Right lobe of liver (tissue), 6 donors: ENCODE results near the gene HCN4. TPM values are rescaled to one million over a fixed set of nuclear protein-coding genes. Genes with fewer than 3 reads are reported as not detected.
A peak's percentile ranks its signal among the peaks of the same experiment; 100 is the strongest.
"Not testable (repeated sequence)": the region's sequence is repeated elsewhere in the genome, so short reads cannot be mapped to it uniquely, and the experiment has no call there.

Source experiments
- ATAC-seq, 4 donors: fragments of 200-7000 bp; cut with Tn5 transposase; one replicate each; pipeline ENCODE4 v1.9.1; 2020; ENCODE audit warnings: mild to moderate bottlenecking in 4 of 4, moderate library complexity in 4 of 4
- DNase-seq, 3 donors: peaks; one replicate each; pipeline ENCODE4 v3.0.0-alpha.2; 2020
- H3K27ac ChIP-seq, 3 donors: fragments of 200-600 bp; one replicate each; pipeline ENCODE4 v1.8.0; 2022
- H3K27me3 ChIP-seq, 2 donors: fragments of 200-600 bp; one replicate each; pipeline ENCODE4 v1.8.0; 2022
- H3K36me3 ChIP-seq, 4 donors: fragments of 200-600 bp; sonication (generic) in 1 of 4; one replicate each; pipeline versions ENCODE4 v1.5.1 to v1.8.0; 2017 to 2022; ENCODE audit warnings: control low read depth in 1 of 4
- H3K4me1 ChIP-seq, 4 donors: fragments of 200-600 bp; sonication (generic) in 1 of 4; one replicate each; pipeline versions ENCODE4 v1.5.1 to v1.8.0; 2017 to 2022; ENCODE audit warnings: control low read depth in 1 of 4
- H3K4me3 ChIP-seq, 3 donors: fragments of 200-600 bp; one replicate each; pipeline ENCODE4 v1.8.0; 2022
- H3K9me3 ChIP-seq, 4 donors: fragments of 200-600 bp; sonication (generic) in 1 of 4; one replicate each; pipeline versions ENCODE4 v1.5.1 to v1.8.0; 2017 to 2022; ENCODE audit warnings: control low read depth in 1 of 4
- CTCF ChIP-seq, 4 donors: fragments of 200-600 bp in 3 of 4; fragments of 450-650 bp in 1 of 4; IDR thresholded peaks; one replicate each; pipeline versions ENCODE4 v1.5.1 to v1.8.0; 2016 to 2022; ENCODE audit warnings: antibody characterized with exemption in 4 of 4, mild to moderate bottlenecking in 2 of 4
- POLR2A ChIP-seq: fragments of 450-650 bp; IDR thresholded peaks from one replicate; pipeline ENCODE4 v1.6.1; 2017; ENCODE audit warnings: antibody characterized with exemption, mild to moderate bottlenecking
- WGBS: methylation state at CpG from one replicate; pipeline ENCODE4 v1.1.6; 2018; ENCODE audit warnings: low coverage, low lambda C conversion rate; ENCODE audit not compliant: insufficient coverage; ENCODE audit errors: missing lambda C conversion rate; 5-methylcytosine and 5-hydroxymethylcytosine counted together
- intact Hi-C, 2 donors: fragments of 100-400 bp; cut with DNase I; formaldehyde crosslinking; loops; one replicate each; pipeline versions ENCODE4 v1.11.2 to v1.14.1; 2022
- total RNA-seq, 6 experiments: library from RNA; depleted of rRNA in 2 of 6; stranded (reverse); fragments of >200 nt in 2 of 6; fragmentation: NEBNext Ultra II Directional in 3 of 6; extraction: Animal tissue kit (Norgen Biotek cat#: 25700) in 3 of 6; gene quantifications; one replicate each; pipeline versions ENCODE4 v1.1.0 to v1.2.4, GENCODE V29; 2016 to 2023
- donor health status: DM: no; HTN: yes; CAD: no.
- donor health status: DM: no; HTN: no; CAD: no.
- donor health status: DM: no; HTN: no; CAD: no.
- donor health status: DM: no; HTN: yes; CAD: no.
- donor health status: DM: no; HTN: yes; CAD: no.

The HCN4 gene
- total RNA-seq, 6 experiments from 2014 or later: 0.06 TPM; not detected in 5

GRCh38 chr15:73308305-73308704 lies 60.5 kb downstream of the HCN4 start:
- Histone ChIP-seq H3K27me3 (no peaks in the 10 kb centered on the region), H3K27ac (no peak overlapping the region), H3K36me3 (no peaks in the 10 kb centered on the region), H3K4me1 (no peaks in the 10 kb centered on the region), H3K9me3 (no peaks in the 10 kb centered on the region), H3K4me3 (no peak overlapping the region)
- 90% methylated on average over 7 of the region's 8 CpGs for WGBS
- intact Hi-C loops: no loop called here
- TF ChIP-seq POLR2A (no peak), CTCF (IDR thresholded peaks at IDR 0.05) (no peak)
- ATAC-seq (no peak), DNase-seq (no peak)

GRCh38 chr15:73305331-73306211 lies 63.2 kb downstream of the HCN4 start:
- intact Hi-C loops: no loop called here
- H3K4me1 ChIP-seq: no peaks in the 10 kb centered on the region
- ATAC-seq: peak; percentile 44 to 63 (median 50)

GRCh38 chr15:73303636-73304035 lies 65.1 kb downstream of the HCN4 start:
- Histone ChIP-seq H3K9me3 (no peaks in the 10 kb centered on the region), H3K36me3 (no peaks in the 10 kb centered on the region), H3K4me1 (no peaks in the 10 kb centered on the region), H3K27ac (no peak overlapping the region), H3K27me3 (no peaks in the 10 kb centered on the region), H3K4me3 (no peak overlapping the region)
- DNase-seq (no peak), ATAC-seq (no peak)
- no peak for TF ChIP-seq CTCF (IDR thresholded peaks at IDR 0.05)
- no peak for TF ChIP-seq POLR2A
- intact Hi-C loops: no loop called here
- 61% methylated on average over 5 of the region's 5 CpGs for WGBS

More at GRCh38 chr15:73305331-73306211, 63.2 kb downstream of the HCN4 start:
- Histone ChIP-seq H3K9me3 (no peaks in the 10 kb centered on the region), H3K27ac (no peak overlapping the region), H3K27me3 (no peaks in the 10 kb centered on the region), H3K4me3 (no peak overlapping the region), H3K36me3 (no peaks in the 10 kb centered on the region)
- TF ChIP-seq POLR2A (no peak), CTCF (IDR thresholded peaks at IDR 0.05) (peak in 3 of 4 donors; percentile 17 to 40 (median 25))
- DNase-seq: no peak
- 20% methylated on average over 1 of the region's 12 CpGs for WGBS

GRCh38 chr15:73300286-73300685 lies 68.5 kb downstream of the HCN4 start:
- DNase-seq, H3K27ac ChIP-seq, H3K9me3 ChIP-seq, H3K36me3 ChIP-seq, H3K4me3 ChIP-seq, H3K4me1 ChIP-seq, intact Hi-C loops, H3K27me3 ChIP-seq, ATAC-seq: not testable (repeated sequence)
- 97% methylated on average over 9 of the region's 11 CpGs for WGBS

GRCh38 chr15:73298522-73299245 lies 70.1 kb downstream of the HCN4 start:
- Histone ChIP-seq H3K27ac (no peak overlapping the region), H3K4me1 (peaks cover 0 to 6% (median 4%) of the 10 kb centered on the region in 4 donors), H3K4me3 (no peak overlapping the region), H3K36me3 (peaks cover 0 to 3% (median 0%) of the 10 kb centered on the region in 4 donors), H3K9me3 (no peaks in the 10 kb centered on the region), H3K27me3 (no peaks in the 10 kb centered on the region)
- TF ChIP-seq POLR2A (no peak), CTCF (IDR thresholded peaks at IDR 0.05) (no peak)
- intact Hi-C loops: no loop called here
- WGBS: 84% methylated on average over 4 of the region's 7 CpGs
- DNase-seq (no peak), ATAC-seq (no peak)
